DLD1 (cell line): ENCODE results near the gene EPB41L4B.
"Not testable (repeated sequence)": the region's sequence is repeated elsewhere in the genome, so short reads cannot be mapped to it uniquely, and the experiment has no call there.

Source experiments
- in situ Hi-C: cut with HindIII; loops from 2 replicates; pipeline ENCODE4 v1.10.0; 2017; ENCODE audit warnings: low sequenced_read_pairs

The EPB41L4B gene

DNA sequence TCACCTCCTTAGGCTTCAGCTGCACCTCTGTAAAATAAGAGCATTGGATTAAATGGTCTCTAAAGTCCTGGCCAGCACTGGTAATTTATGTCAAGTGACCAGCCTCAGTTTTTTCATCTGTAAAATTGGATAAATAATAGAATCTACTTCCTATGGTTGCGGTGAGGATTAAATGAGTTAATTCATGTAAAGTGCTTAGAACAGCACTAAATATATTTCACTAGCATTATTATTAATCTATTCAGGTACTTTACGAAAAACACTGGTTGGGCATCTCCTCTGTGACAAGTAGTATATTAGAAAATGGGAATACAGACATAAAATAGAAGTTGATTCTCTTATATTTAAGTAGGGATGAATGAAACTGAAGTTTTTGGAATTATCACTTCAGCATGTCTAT is 187.3 kb downstream of the EPB41L4B start:
- in situ Hi-C loops, result no loop called here

DNA sequence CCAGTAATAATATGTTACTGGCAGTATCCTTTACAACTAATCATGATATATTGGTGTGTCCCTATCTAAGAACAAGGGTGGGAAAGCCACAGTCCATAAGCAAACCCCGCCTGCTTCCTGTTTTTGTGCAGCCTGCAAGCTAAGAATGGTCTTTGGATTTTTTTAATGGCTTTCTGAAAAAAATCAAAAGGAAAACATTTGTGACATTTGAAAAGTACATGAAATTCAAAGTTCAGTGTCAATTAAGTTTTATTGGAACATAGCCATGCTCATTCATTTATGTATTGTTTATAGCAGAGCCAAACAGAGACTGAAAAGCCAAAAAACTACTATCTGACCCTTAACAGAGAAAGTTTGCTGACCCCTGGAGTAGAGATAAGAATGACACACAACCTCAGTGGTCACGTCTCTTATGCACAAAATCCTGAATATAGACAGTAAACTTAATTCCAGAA is 188.3 kb downstream of the EPB41L4B start:
- in situ Hi-C loops, result no loop called here

DNA sequence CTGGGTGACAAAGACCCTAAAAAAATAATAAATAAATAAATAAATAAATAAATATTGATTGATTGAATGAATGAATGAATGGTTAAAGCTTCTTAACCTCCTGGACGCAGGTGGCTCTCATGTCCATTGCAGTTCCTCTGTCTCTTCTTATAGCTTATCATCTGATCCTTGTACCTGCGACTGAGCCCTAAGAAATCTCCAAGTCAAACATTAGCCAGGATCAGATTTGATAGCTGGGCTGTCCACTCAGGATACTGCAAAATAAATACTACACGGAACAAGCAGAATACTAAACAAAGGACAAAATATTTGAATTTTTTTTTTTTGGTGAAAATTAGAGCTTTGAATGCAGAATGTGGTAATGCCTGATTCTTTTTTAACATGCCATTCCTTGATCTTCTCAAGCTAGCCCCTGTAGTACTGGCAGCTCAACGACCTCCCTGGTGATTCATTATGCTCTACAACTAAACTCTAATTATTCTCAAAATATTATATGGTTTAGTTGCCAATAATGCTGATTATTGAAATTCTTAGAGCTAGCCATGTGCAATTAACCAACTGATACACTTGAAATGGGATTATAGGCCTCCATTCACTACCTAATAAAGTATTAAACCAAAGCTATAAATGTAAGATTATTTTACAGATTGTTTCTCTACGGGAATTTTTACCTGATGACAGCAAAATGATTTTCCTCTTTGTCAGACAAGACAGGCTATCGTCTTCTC is 191.2 kb downstream of the EPB41L4B start:
- in situ Hi-C loops, result no loop called here

DNA sequence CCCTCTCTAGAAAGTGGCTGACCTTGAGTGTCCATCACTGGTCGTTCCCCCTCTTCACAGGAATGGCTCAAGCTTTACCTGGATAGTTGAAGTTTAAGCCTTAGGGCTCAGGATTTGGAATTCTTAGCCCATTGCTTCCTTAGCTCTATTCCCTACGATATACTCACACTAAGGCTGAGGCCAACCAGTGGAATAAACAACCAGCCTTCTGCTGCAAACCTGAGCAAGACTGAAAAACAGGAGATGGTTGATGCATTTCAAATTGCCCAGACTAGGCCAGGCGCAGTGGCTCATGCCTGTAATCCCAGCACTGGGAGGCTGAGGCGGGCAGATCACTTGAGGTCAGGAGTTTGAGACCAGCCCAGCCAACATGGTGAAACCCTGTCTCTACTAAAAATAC is 194.2 kb downstream of the EPB41L4B start:
- in situ Hi-C loops, result not testable (repeated sequence)

DNA sequence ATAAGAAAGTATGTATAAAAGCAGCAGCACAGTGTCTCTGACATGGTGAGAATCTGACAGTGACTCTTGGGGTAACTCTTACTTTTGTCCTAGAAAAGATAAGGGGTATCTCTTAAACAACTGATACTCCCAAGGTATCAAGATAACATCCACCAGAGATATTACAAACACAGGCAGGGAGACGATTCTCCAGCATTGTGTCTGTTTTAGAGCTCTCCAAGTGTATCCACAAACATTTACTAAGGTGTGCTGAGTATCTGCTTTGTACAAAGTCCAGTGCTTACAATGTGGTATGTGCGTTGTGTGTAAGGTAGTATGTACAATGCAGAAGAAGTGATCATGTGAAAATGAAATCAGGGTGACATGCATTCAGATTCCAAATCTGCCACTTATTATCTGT is 196.7 kb downstream of the EPB41L4B start:
- in situ Hi-C loops, result no loop called here

DNA sequence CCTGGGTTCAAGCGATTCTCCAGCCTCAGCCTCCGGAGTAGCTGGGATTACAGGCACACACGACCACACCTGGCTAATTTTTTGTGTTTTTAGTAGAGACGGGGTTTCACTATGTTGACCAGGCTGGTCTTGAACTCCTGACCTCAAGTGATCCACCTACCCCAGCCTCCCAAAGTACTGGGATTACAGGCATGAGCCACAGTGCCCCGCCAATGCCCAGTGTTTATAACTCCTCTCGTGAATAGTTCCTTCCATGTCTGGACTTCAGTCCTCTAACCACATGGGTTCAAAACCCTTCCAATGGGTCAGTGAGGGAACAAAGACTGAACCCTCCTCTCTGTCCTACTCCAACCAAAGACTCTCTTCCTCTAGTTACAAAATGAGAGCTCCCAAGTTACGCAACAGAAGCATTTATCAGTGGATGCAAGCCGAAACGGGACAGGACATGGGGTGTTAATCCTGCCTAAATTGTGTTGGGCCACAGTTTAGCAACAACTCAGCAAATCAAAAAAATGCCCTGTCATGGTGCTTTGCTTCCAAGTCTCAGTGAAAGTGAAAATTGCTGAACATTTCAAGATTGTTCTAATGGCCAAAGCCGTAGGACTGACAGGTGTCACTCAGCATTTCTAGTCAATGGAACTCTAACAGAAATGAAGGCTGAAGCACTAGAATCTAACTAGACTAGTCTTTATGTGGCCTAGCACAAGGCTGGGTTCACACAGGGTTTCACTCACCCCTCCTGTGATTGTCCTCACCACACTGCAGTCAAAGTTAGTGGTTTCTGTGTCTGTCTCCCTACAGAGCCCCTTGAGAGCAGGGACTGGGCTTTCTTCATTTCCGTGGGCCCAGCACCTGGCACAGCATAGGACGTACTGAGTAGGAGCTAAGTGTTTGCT is 197.9 kb downstream of the EPB41L4B start:
- in situ Hi-C loops, result no loop called here
